HAP-1 (cell line): ENCODE data around the gene RALGDS.

Experiments used
- DNase-seq, 2 experiments: peaks; one replicate each; pipeline ENCODE4 v3.0.0-alpha.2; 2016 to 2020; ENCODE audit warnings: low spot score in 2 of 2
- H3K27me3 ChIP-seq: fragments of 250-450 bp; sonication (Bioruptor Pico); 2 replicates; pipeline ENCODE4 v1.5.1; 2020; ENCODE audit warnings: low read depth, mild to moderate bottlenecking, moderate library complexity
- H3K36me3 ChIP-seq: fragments of 250-450 bp; sonication (Bioruptor Pico); replicated peaks from 2 replicates; pipeline ENCODE4 v1.5.1; 2020; ENCODE audit warnings: mild to moderate bottlenecking
- H3K4me1 ChIP-seq: fragments of 250-450 bp; sonication (Bioruptor Pico); 2 replicates; pipeline ENCODE4 v1.5.1; 2020; ENCODE audit warnings: mild to moderate bottlenecking
- H3K4me3 ChIP-seq: fragments of 250-450 bp; sonication (Bioruptor Pico); 2 replicates; pipeline ENCODE4 v1.5.1; 2020; ENCODE audit warnings: mild to moderate bottlenecking, moderate library complexity
- H3K9me3 ChIP-seq: fragments of 250-450 bp; sonication (Bioruptor Pico); 2 replicates; pipeline ENCODE4 v1.5.1; 2020; ENCODE audit warnings: mild to moderate bottlenecking, moderate library complexity
- in situ Hi-C: fragments of 300-500 bp; cut with MboI; formaldehyde crosslinking; loops from 3 replicates; pipeline ENCODE4 v1.14.3; 2020; ENCODE audit warnings: low sequenced_read_pairs, inconsistent platforms, mixed read lengths

RALGDS gene

GRCh38 chr9:133124123-133124906, 3.3 kb upstream of the RALGDS start:
- Histone ChIP-seq H3K27me3 (no peaks in the 10 kb centered on the region), H3K4me1 (no peaks in the 10 kb centered on the region), H3K4me3 (no peak overlapping the region), H3K36me3 (no peaks in the 10 kb centered on the region; the same call in 1 of the 2 replicates), H3K9me3 (no peaks in the 10 kb centered on the region)
- in situ Hi-C loops, result no loop called here
- DNase-seq, result no peak

- Histone ChIP-seq H3K4me3 (no peak overlapping the region), H3K27me3 (no peaks in the 10 kb centered on the region), H3K9me3 (no peaks in the 10 kb centered on the region), H3K4me1 (no peaks in the 10 kb centered on the region), H3K36me3 (no peaks in the 10 kb centered on the region; the same call in 1 of the 2 replicates)
- in situ Hi-C loops, result no loop called here
- DNase-seq, result no peak
Observed at GRCh38 chr9:133122935-133123611, 2.0 kb upstream of the RALGDS start.

- Histone ChIP-seq H3K36me3 (no peaks in the 10 kb centered on the region; the same call in 1 of the 2 replicates), H3K4me1 (no peaks in the 10 kb centered on the region), H3K9me3 (no peaks in the 10 kb centered on the region), H3K4me3 (no peak overlapping the region), H3K27me3 (no peaks in the 10 kb centered on the region)
- in situ Hi-C loops, result no loop called here
- DNase-seq, result no peak
Observed at GRCh38 chr9:133122605-133122934, 1.5 kb upstream of the RALGDS start.

GRCh38 chr9:133121915-133122550, 993 bp upstream of the RALGDS start:
- Histone ChIP-seq H3K9me3 (no peaks in the 10 kb centered on the region), H3K27me3 (no peaks in the 10 kb centered on the region), H3K36me3 (no peaks in the 10 kb centered on the region; the same call in 1 of the 2 replicates), H3K4me3 (no peak overlapping the region), H3K4me1 (no peaks in the 10 kb centered on the region)
- no peak for DNase-seq
- in situ Hi-C loops, result no loop called here

- H3K4me1 ChIP-seq, result no peaks in the 10 kb centered on the region
- in situ Hi-C loops, result no loop called here
Observed at GRCh38 chr9:133120501-133121197, 391 bp downstream of the RALGDS start.

GRCh38 chr9:133119846-133120500, 1.1 kb downstream of the RALGDS start:
- Histone ChIP-seq H3K36me3 (no peaks in the 10 kb centered on the region; the same call in 1 of the 2 replicates), H3K4me1 (no peaks in the 10 kb centered on the region), H3K27me3 (no peaks in the 10 kb centered on the region), H3K4me3 (peak overlapping the region; percentile 44), H3K9me3 (no peaks in the 10 kb centered on the region)
- in situ Hi-C loops, result no loop called here
- no peak for DNase-seq

More at GRCh38 chr9:133120501-133121197, 391 bp downstream of the RALGDS start:
- Histone ChIP-seq H3K36me3 (no peaks in the 10 kb centered on the region; the same call in 1 of the 2 replicates), H3K4me3 (peak overlapping the region; percentile 44), H3K9me3 (no peaks in the 10 kb centered on the region), H3K27me3 (no peaks in the 10 kb centered on the region)
- peak in 1 of 2 experiments; percentile 43 for DNase-seq

GRCh38 chr9:133119103-133119845, 1.8 kb downstream of the RALGDS start:
- H3K4me3 ChIP-seq, result no peak overlapping the region
- H3K36me3 ChIP-seq, result no peaks in the 10 kb centered on the region
- no peak for DNase-seq
- H3K9me3 ChIP-seq, result no peaks in the 10 kb centered on the region
- no peaks in the 10 kb centered on the region for H3K27me3 ChIP-seq
- in situ Hi-C loops, result no loop called here
- H3K4me1 ChIP-seq, result no peaks in the 10 kb centered on the region; the same call in 1 of the 2 replicates

- in situ Hi-C loops, result no loop called here
- no peak for DNase-seq
- Histone ChIP-seq H3K4me3 (no peak overlapping the region), H3K9me3 (no peaks in the 10 kb centered on the region), H3K4me1 (no peaks in the 10 kb centered on the region; the same call in 1 of the 2 replicates), H3K36me3 (no peaks in the 10 kb centered on the region), H3K27me3 (no peaks in the 10 kb centered on the region)
Observed at GRCh38 chr9:133118568-133118967, 2.5 kb downstream of the RALGDS start.

GRCh38 chr9:133118179-133118520, 2.9 kb downstream of the RALGDS start:
- H3K4me1 ChIP-seq, result no peaks in the 10 kb centered on the region; the same call in 1 of the 2 replicates
- in situ Hi-C loops, result no loop called here
- H3K27me3 ChIP-seq, result no peaks in the 10 kb centered on the region
- H3K36me3 ChIP-seq, result no peaks in the 10 kb centered on the region
- no peaks in the 10 kb centered on the region for H3K9me3 ChIP-seq
- no peak overlapping the region for H3K4me3 ChIP-seq
- no peak for DNase-seq

GRCh38 chr9:133117271-133118178, 3.5 kb downstream of the RALGDS start:
- Histone ChIP-seq H3K36me3 (no peaks in the 10 kb centered on the region), H3K9me3 (no peaks in the 10 kb centered on the region), H3K4me3 (no peak overlapping the region), H3K27me3 (no peaks in the 10 kb centered on the region), H3K4me1 (no peaks in the 10 kb centered on the region; the same call in 1 of the 2 replicates)
- in situ Hi-C loops, result no loop called here
- DNase-seq, result no peak

- no peaks in the 10 kb centered on the region for H3K9me3 ChIP-seq
- H3K4me3 ChIP-seq, result no peak overlapping the region
- no peaks in the 10 kb centered on the region for H3K27me3 ChIP-seq
- DNase-seq, result no peak
- in situ Hi-C loops, result no loop called here
- no peaks in the 10 kb centered on the region; the same call in 1 of the 2 replicates for H3K4me1 ChIP-seq
- H3K36me3 ChIP-seq, result 0 out of 2 replicates have a peak, but pooled peaks cover 4% of the 10 kb centered on the region
Observed at GRCh38 chr9:133116346-133117231, 4.5 kb downstream of the RALGDS start.
